Measurements from ENCODE around the gene RDH13. TPM values are rescaled to one million over a fixed set of nuclear protein-coding genes. Genes with fewer than 3 reads are reported as not detected.

Gene RDH13
- total and polyA plus RNA-seq, 10 of the 15 experiments (the other 5 are each of a cell fraction or from before 2014, with no cell fraction given): 1.3 to 11.6 (median 8.9) TPM

GRCh38 chr19:55091955-55092354 is 29.0 kb upstream of the RDH13 start:
- H3K36me3 ChIP-seq (ENCODE audit: control insufficient read depth in 2 of 2, insufficient read depth in 2 of 2, low read length in 1 of 2): peaks cover 0 to 2% of the 10 kb centered on the region in 2 experiments; a peak in 2 of 4 replicates
- in situ Hi-C loops (cut with MboI): no loop called here
- no peaks in the 10 kb centered on the region for H4K20me1 ChIP-seq (ENCODE audit: control insufficient read depth, insufficient read depth)
- ChIA-PET POLR2A (no interaction called here), RAD21 (ENCODE audit: unreplicated experiment) (no interaction called here), CTCF (no interaction called here), SMC1A (ENCODE audit: uncharacterized antibody, unreplicated experiment) (no interaction called here)
- H3K27ac ChIP-seq (ENCODE audit: control insufficient read depth, insufficient read depth): no peak overlapping the region
- ATAC-seq (no peak), FAIRE-seq (no peak), DNase-seq (ENCODE audit: low read depth, low spot score) (no peak)
- no peaks in the 10 kb centered on the region for H3K9me3 ChIP-seq (replicated peaks; ENCODE audit: control insufficient read depth, insufficient read depth, low read length)
- H2AFZ ChIP-seq (ENCODE audit: control insufficient read depth, low read depth, low read length): no peak overlapping the region
- no peak overlapping the region for H3K9ac ChIP-seq (ENCODE audit: control insufficient read depth, insufficient read depth, low read length)
- no peaks in the 10 kb centered on the region for H3K79me2 ChIP-seq (ENCODE audit: control insufficient read depth, insufficient read depth, low read length)
- H3K27me3 ChIP-seq (replicated peaks in 1 of 2; ENCODE audit: control insufficient read depth in 2 of 2, insufficient read depth in 2 of 2, low read length in 1 of 2): peaks cover 0 to 7% of the 10 kb centered on the region in 2 experiments; a peak in 2 of 4 replicates
- 95% methylated on average over 12 of the region's 27 CpGs for WGBS (ENCODE audit: insufficient coverage, insufficient replicate concordance, low lambda C conversion rate, missing lambda C conversion rate)
- intact Hi-C loops (cut with micrococcal nuclease; ENCODE audit: unreplicated experiment): no loop called here
- H3K4me1 ChIP-seq (ENCODE audit: control insufficient read depth, insufficient read depth, low read length): 0 out of 2 replicates have a peak, but pooled peaks cover 2% of the 10 kb centered on the region
- TF ChIP-seq CHD2 (IDR thresholded peaks at IDR 0.05; ENCODE audit: borderline replicate concordance, low read depth, low read length): no peak
- no peak for TF ChIP-seq RAD21 (IDR thresholded peaks at IDR 0.05; ENCODE audit: insufficient read depth, low read depth, low read length)
- TF ChIP-seq MTA3 (IDR thresholded peaks at IDR 0.05; ENCODE audit: borderline replicate concordance, low read length): no peak
- TF ChIP-seq, protein P1, sequence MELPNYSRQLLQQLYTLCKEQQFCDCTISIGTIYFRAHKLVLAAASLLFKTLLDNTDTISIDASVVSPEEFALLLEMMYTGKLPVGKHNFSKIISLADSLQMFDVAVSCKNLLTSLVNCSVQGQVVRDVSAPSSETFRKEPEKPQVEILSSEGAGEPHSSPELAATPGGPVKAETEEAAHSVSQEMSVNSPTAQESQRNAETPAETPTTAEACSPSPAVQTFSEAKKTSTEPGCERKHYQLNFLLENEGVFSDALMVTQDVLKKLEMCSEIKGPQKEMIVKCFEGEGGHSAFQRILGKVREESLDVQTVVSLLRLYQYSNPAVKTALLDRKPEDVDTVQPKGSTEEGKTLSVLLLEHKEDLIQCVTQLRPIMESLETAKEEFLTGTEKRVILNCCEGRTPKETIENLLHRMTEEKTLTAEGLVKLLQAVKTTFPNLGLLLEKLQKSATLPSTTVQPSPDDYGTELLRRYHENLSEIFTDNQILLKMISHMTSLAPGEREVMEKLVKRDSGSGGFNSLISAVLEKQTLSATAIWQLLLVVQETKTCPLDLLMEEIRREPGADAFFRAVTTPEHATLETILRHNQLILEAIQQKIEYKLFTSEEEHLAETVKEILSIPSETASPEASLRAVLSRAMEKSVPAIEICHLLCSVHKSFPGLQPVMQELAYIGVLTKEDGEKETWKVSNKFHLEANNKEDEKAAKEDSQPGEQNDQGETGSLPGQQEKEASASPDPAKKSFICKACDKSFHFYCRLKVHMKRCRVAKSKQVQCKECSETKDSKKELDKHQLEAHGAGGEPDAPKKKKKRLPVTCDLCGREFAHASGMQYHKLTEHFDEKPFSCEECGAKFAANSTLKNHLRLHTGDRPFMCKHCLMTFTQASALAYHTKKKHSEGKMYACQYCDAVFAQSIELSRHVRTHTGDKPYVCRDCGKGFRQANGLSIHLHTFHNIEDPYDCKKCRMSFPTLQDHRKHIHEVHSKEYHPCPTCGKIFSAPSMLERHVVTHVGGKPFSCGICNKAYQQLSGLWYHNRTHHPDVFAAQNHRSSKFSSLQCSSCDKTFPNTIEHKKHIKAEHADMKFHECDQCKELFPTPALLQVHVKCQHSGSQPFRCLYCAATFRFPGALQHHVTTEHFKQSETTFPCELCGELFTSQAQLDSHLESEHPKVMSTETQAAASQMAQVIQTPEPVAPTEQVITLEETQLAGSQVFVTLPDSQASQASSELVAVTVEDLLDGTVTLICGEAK (IDR thresholded peaks at IDR 0.05; ENCODE audit: borderline replicate concordance): no peak
- no peak for TF ChIP-seq RCOR1 (conservative IDR thresholded peaks at IDR 0.05; ENCODE audit: low read depth, low read length)
- no peak overlapping the region for H3K4me3 ChIP-seq
- BruUV-seq (replicated peaks): no TSS peak
- H3K4me2 ChIP-seq (ENCODE audit: control insufficient read depth, insufficient read depth): no peak overlapping the region

All from GM12878 (cell line).